ENCODE results near the gene GNL3L.
A peak's percentile ranks its signal among the peaks of the same experiment; 100 is the strongest.
"Not testable (repeated sequence)": the region's sequence is repeated elsewhere in the genome, so short reads cannot be mapped to it uniquely, and the experiment has no call there.

The GNL3L gene

GRCh38 chrX:54509400-54509799 lies 20.6 kb upstream of the GNL3L start:
- DNase-seq: no peak
- Histone ChIP-seq H3K4me3 (ENCODE audit: low read depth, low read length) (no peak overlapping the region), H3K27ac (no peak overlapping the region), H3K27me3 (replicated peaks) (no peaks in the 10 kb centered on the region), H3K36me3 (replicated peaks) (no peaks in the 10 kb centered on the region)
- in situ Hi-C loops (cut with HindIII; ENCODE audit: low pct_ligation_motif_present, low sequenced_read_pairs): no loop called here
- TF ChIP-seq, protein P1, sequence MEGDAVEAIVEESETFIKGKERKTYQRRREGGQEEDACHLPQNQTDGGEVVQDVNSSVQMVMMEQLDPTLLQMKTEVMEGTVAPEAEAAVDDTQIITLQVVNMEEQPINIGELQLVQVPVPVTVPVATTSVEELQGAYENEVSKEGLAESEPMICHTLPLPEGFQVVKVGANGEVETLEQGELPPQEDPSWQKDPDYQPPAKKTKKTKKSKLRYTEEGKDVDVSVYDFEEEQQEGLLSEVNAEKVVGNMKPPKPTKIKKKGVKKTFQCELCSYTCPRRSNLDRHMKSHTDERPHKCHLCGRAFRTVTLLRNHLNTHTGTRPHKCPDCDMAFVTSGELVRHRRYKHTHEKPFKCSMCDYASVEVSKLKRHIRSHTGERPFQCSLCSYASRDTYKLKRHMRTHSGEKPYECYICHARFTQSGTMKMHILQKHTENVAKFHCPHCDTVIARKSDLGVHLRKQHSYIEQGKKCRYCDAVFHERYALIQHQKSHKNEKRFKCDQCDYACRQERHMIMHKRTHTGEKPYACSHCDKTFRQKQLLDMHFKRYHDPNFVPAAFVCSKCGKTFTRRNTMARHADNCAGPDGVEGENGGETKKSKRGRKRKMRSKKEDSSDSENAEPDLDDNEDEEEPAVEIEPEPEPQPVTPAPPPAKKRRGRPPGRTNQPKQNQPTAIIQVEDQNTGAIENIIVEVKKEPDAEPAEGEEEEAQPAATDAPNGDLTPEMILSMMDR (IDR thresholded peaks at IDR 0.05; ENCODE audit: low read depth, low read length, missing control alignments): no peak

GRCh38 chrX:54529151-54529550 lies 868 bp upstream of the GNL3L start:
- TF ChIP-seq, protein P1 (IDR thresholded peaks at IDR 0.05; ENCODE audit: low read depth, low read length, missing control alignments): no peak
- Histone ChIP-seq H3K36me3 (replicated peaks) (no peaks in the 10 kb centered on the region), H3K27me3 (replicated peaks) (no peaks in the 10 kb centered on the region), H3K27ac (no peak overlapping the region), H3K4me3 (ENCODE audit: low read depth, low read length) (peak overlapping the region; percentile 57)
- in situ Hi-C loops (cut with HindIII; ENCODE audit: low pct_ligation_motif_present, low sequenced_read_pairs): no loop called here
- DNase-seq: no peak

- Histone ChIP-seq H3K36me3 (replicated peaks) (no peaks in the 10 kb centered on the region), H3K27me3 (replicated peaks) (no peaks in the 10 kb centered on the region), H3K4me3 (ENCODE audit: low read depth, low read length) (peak overlapping the region; percentile 83), H3K27ac (peak overlapping the region; percentile 71)
- in situ Hi-C loops (cut with HindIII; ENCODE audit: low pct_ligation_motif_present, low sequenced_read_pairs): no loop called here
- TF ChIP-seq, protein P1 (IDR thresholded peaks at IDR 0.05; ENCODE audit: low read depth, low read length, missing control alignments): no peak
- DNase-seq: no peak
These were observed 410 bp downstream of the GNL3L start for GRCh38 chrX:54530357-54530900.

DNA sequence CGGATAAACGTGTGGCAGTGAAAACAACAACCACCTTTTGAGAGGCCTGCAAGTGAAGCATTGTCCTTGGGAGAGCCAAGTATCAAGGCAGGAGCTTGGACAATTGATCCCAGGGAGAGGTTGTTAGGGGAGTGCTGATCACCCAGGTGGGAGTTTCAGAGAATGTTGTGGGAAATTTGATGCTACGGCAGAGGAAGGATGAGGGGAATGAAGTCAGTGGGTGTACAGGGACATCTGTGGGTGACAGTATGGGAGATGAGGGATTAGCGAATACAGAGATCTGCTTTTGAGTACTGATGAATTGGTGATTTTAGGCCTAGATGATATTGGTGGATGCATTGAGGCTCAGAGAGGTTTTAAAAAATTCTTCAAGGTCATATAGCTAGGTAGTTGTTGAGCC lies 4.3 kb downstream of the GNL3L start:
- DNase-seq: no peak
- Histone ChIP-seq H3K36me3 (replicated peaks) (no peaks in the 10 kb centered on the region), H3K4me3 (ENCODE audit: low read depth, low read length) (no peak overlapping the region), H3K27ac (no peak overlapping the region), H3K27me3 (replicated peaks) (no peaks in the 10 kb centered on the region)
- in situ Hi-C loops (cut with HindIII; ENCODE audit: low pct_ligation_motif_present, low sequenced_read_pairs): no loop called here
- TF ChIP-seq, protein P1 (IDR thresholded peaks at IDR 0.05; ENCODE audit: low read depth, low read length, missing control alignments): no peak

GRCh38 chrX:54540289-54540688 lies 10.3 kb downstream of the GNL3L start:
- in situ Hi-C loops (cut with HindIII; ENCODE audit: low pct_ligation_motif_present, low sequenced_read_pairs): no loop called here
- TF ChIP-seq, protein P1 (IDR thresholded peaks at IDR 0.05; ENCODE audit: low read depth, low read length, missing control alignments): peak; percentile 44
- H3K27me3 ChIP-seq (replicated peaks): no peaks in the 10 kb centered on the region
- no peak overlapping the region for H3K4me3 ChIP-seq (ENCODE audit: low read depth, low read length)
- H3K36me3 ChIP-seq (replicated peaks): peaks cover 25% of the 10 kb centered on the region
- H3K27ac ChIP-seq: peak overlapping the region; percentile 52
- peak; percentile 64 for DNase-seq

GRCh38 chrX:54542239-54542638 lies 12.2 kb downstream of the GNL3L start:
- H3K4me3 ChIP-seq (ENCODE audit: low read depth, low read length); in situ Hi-C loops (cut with HindIII; ENCODE audit: low pct_ligation_motif_present, low sequenced_read_pairs); H3K27me3 ChIP-seq (replicated peaks); H3K27ac ChIP-seq; DNase-seq: not testable (repeated sequence)
- peaks cover 25% of the 10 kb centered on the region for H3K36me3 ChIP-seq (replicated peaks)
